H1 (cell line): ENCODE results near the gene FAM25A. TPM values are rescaled to one million over a fixed set of nuclear protein-coding genes. Genes with fewer than 3 reads are reported as not detected.
A peak's percentile ranks its signal among the peaks of the same experiment; 100 is the strongest.

ENCODE experiments used
- ATF2 ChIP-seq: IDR thresholded peaks from 2 replicates; pipeline ENCODE4 v1.6.1; 2012; ENCODE audit warnings: low read length, inconsistent platforms
- BACH1 ChIP-seq: IDR thresholded peaks from 2 replicates; pipeline ENCODE4 v1.6.1; 2012; ENCODE audit warnings: low read length, improper control_type of control experiment
- BRCA1 ChIP-seq: IDR thresholded peaks from 2 replicates; pipeline ENCODE4 v1.6.1; 2012; ENCODE audit warnings: low read depth, low read length, improper control_type of control experiment
- CEBPB ChIP-seq: IDR thresholded peaks from 2 replicates; pipeline ENCODE4 v1.6.1; 2012; ENCODE audit warnings: low read depth, low read length
- CREB1 ChIP-seq: IDR thresholded peaks from 2 replicates; pipeline ENCODE4 v1.6.1; 2012; ENCODE audit warnings: inconsistent platforms
- CTBP2 ChIP-seq: IDR thresholded peaks from 2 replicates; pipeline ENCODE4 v1.7.0; 2011; ENCODE audit warnings: borderline replicate concordance, mild to moderate bottlenecking, moderate library complexity, mixed read lengths, low read length; ENCODE audit not compliant: insufficient read depth, insufficient read length
- E2F6 ChIP-seq: IDR thresholded peaks from 2 replicates; pipeline ENCODE4 v1.6.1; 2012; ENCODE audit warnings: inconsistent platforms
- EP300 ChIP-seq, 2 experiments: IDR thresholded peaks; 1 replicate in 1 of 2; 2 replicates in 1 of 2; pipeline ENCODE4 v1.6.1; 2011 to 2012; ENCODE audit warnings: low read depth in 2 of 2, low read length in 2 of 2, mild to moderate bottlenecking in 2 of 2, borderline replicate concordance in 1 of 2, inconsistent platforms in 1 of 2, moderate library complexity in 1 of 2
- FOSL1 ChIP-seq: IDR thresholded peaks from 2 replicates; pipeline ENCODE4 v1.6.1; 2011; ENCODE audit warnings: mild to moderate bottlenecking, low read depth, low read length, moderate library complexity; ENCODE audit not compliant: insufficient read depth
- GTF2F1 ChIP-seq: IDR thresholded peaks from 2 replicates; pipeline ENCODE4 v1.6.1; 2012; ENCODE audit warnings: low read depth, low read length, improper control_type of control experiment, borderline replicate concordance
- HDAC2 ChIP-seq, 2 experiments: fragments of 300-600 bp in 1 of 2; sonication (generic) in 1 of 2; IDR thresholded peaks; 2 replicates each; pipeline ENCODE4 v1.6.1; 2011 to 2012; ENCODE audit warnings: low read depth in 2 of 2, low read length in 2 of 2, mild to moderate bottlenecking in 2 of 2, moderate library complexity in 2 of 2, borderline replicate concordance in 1 of 2, inconsistent platforms in 1 of 2
- JUND ChIP-seq: IDR thresholded peaks from 2 replicates; pipeline ENCODE4 v1.6.1; 2011; ENCODE audit warnings: mild to moderate bottlenecking, improper control_type of control experiment, low read length
- KDM4A ChIP-seq: IDR thresholded peaks from one replicate; pipeline ENCODE4 v1.7.1; 2012; ENCODE audit warnings: low read depth, mild to moderate bottlenecking, moderate library complexity, low read length, inconsistent platforms; ENCODE audit not compliant: severe bottlenecking
- MAFK ChIP-seq: IDR thresholded peaks from 2 replicates; pipeline ENCODE4 v1.6.1; 2012; ENCODE audit warnings: low read depth, mild to moderate bottlenecking, improper control_type of control experiment, low read length
- MAX ChIP-seq: IDR thresholded peaks from 2 replicates; pipeline ENCODE4 v1.6.1; 2012; ENCODE audit warnings: inconsistent platforms
- RAD21 ChIP-seq, 2 experiments: IDR thresholded peaks in 1 of 2; conservative IDR thresholded peaks in 1 of 2; 2 replicates each; pipeline ENCODE4 v1.6.1; 2011; ENCODE audit warnings: low read depth in 2 of 2, low read length in 2 of 2, improper control_type of control experiment in 1 of 2, inconsistent platforms in 1 of 2, mild to moderate bottlenecking in 1 of 2, moderate library complexity in 1 of 2
- SIRT6 ChIP-seq: IDR thresholded peaks from one replicate; pipeline ENCODE4 v1.7.1; 2012; ENCODE audit warnings: low read length, inconsistent platforms
- SP1 ChIP-seq: IDR thresholded peaks from 2 replicates; pipeline ENCODE4 v1.6.1; 2011; ENCODE audit warnings: low read depth, low read length
- SRF ChIP-seq: IDR thresholded peaks from 2 replicates; pipeline ENCODE4 v1.6.1; 2011; ENCODE audit warnings: mild to moderate bottlenecking, low read depth, low read length, moderate library complexity
- TAF1 ChIP-seq: IDR thresholded peaks from 2 replicates; pipeline ENCODE4 v1.6.1; 2011; ENCODE audit warnings: mild to moderate bottlenecking, low read depth, low read length
- TAF7 ChIP-seq: optimal IDR thresholded peaks from 2 replicates; pipeline ENCODE3; 2011; ENCODE audit warnings: low read depth, mild to moderate bottlenecking, inconsistent platforms, low read length, moderate library complexity, borderline replicate concordance
- TCF12 ChIP-seq: IDR thresholded peaks from 2 replicates; pipeline ENCODE4 v1.6.1; 2011; ENCODE audit warnings: low read depth, mild to moderate bottlenecking, low read length
- polyA plus RNA-seq, 7 experiments: library from polyadenylated mRNA; depleted of rRNA in 3 of 7; stranded (reverse) in 5 of 7; unstranded in 2 of 7; fragments of >200 nt in 5 of 7; fragments of 200-250 nt in 2 of 7; gene quantifications; 1 replicate in 5 of 7; 2 replicates in 1 of 7; 4 replicates in 1 of 7; pipeline versions ENCODE4 v1.2.1 to v1.2.3, GENCODE V29; 2011 to 2013; ENCODE audit warnings: missing spikeins in 2 of 7, mixed read lengths in 2 of 7
- total RNA-seq: library from RNA; stranded (reverse); fragmentation: NEBNext Ultra II Directional; extraction: Animal tissue kit (Norgen Biotek cat#: 25700); gene quantifications from 2 replicates; pipeline ENCODE4 v1.2.1, GENCODE V29; 2021

FAM25A gene
- total and polyA plus RNA-seq, 2 of the 8 experiments (the other 6 are each of a cell fraction or from before 2014, with no cell fraction given), result not detected

GRCh38 chr10:86971232-86971991, 48.7 kb upstream of the FAM25A start (continued):
- TF ChIP-seq CTBP2, result no peak
- TF ChIP-seq EP300 (IDR thresholded peaks at IDR 0.05; ENCODE audit: borderline replicate concordance in 1 of 2, low read depth in 2 of 2, low read length in 2 of 2), result no peak
- TF ChIP-seq RAD21 (IDR thresholded peaks at IDR 0.05 in 1 of 2, conservative IDR thresholded peaks at IDR 0.05 in 1 of 2; ENCODE audit: low read depth in 2 of 2, low read length in 2 of 2), result no peak; a peak in 1 of 4 replicates
- no peak for TF ChIP-seq CEBPB
- no peak for TF ChIP-seq SP1
- no peak for TF ChIP-seq SIRT6
- peak; percentile 76 for TF ChIP-seq KDM4A
- TF ChIP-seq BRCA1, result no peak
- peak; percentile 92 for TF ChIP-seq MAX
- TF ChIP-seq HDAC2 (IDR thresholded peaks at IDR 0.05; ENCODE audit: borderline replicate concordance in 1 of 2, low read depth in 2 of 2, low read length in 2 of 2), result no peak; a peak in 1 of 4 replicates
- TF ChIP-seq SRF, result no peak
- peak; percentile 42 for TF ChIP-seq BACH1
- TF ChIP-seq ATF2, result no peak
- TF ChIP-seq FOSL1, result no peak
- TF ChIP-seq CREB1, result no peak
- TF ChIP-seq GTF2F1, result no peak
- TF ChIP-seq TAF7, result no peak
- no peak; the same call in 1 of the 2 replicates for TF ChIP-seq JUND
- peak; percentile 21; the same call in 1 of the 2 replicates for TF ChIP-seq TAF1
- no peak for TF ChIP-seq TCF12
- TF ChIP-seq E2F6, result peak; percentile 79
- TF ChIP-seq MAFK, result no peak
